Lower leg skin (tissue), 3 donors: ENCODE measurements around the gene DMRTB1.

Source experiments
- POLR2A ChIP-seq, 2 donors: fragments of 450-650 bp; IDR thresholded peaks; one replicate each; pipeline ENCODE4 v1.6.1; 2016 to 2017; ENCODE audit warnings: antibody characterized with exemption in 2 of 2, mild to moderate bottlenecking in 1 of 2, moderate library complexity in 1 of 2
- TF ChIP-seq, protein P1 (sequence below), 3 donors: fragments of 450-650 bp; IDR thresholded peaks; one replicate each; pipeline ENCODE4 v1.5.1; 2016; ENCODE audit warnings: antibody characterized with exemption in 3 of 3, mild to moderate bottlenecking in 3 of 3, moderate library complexity in 2 of 3

GRCh38 chr1:53490351-53490750 is 31.2 kb downstream of the DMRTB1 start:
- TF ChIP-seq, protein P1, sequence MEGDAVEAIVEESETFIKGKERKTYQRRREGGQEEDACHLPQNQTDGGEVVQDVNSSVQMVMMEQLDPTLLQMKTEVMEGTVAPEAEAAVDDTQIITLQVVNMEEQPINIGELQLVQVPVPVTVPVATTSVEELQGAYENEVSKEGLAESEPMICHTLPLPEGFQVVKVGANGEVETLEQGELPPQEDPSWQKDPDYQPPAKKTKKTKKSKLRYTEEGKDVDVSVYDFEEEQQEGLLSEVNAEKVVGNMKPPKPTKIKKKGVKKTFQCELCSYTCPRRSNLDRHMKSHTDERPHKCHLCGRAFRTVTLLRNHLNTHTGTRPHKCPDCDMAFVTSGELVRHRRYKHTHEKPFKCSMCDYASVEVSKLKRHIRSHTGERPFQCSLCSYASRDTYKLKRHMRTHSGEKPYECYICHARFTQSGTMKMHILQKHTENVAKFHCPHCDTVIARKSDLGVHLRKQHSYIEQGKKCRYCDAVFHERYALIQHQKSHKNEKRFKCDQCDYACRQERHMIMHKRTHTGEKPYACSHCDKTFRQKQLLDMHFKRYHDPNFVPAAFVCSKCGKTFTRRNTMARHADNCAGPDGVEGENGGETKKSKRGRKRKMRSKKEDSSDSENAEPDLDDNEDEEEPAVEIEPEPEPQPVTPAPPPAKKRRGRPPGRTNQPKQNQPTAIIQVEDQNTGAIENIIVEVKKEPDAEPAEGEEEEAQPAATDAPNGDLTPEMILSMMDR (IDR thresholded peaks at IDR 0.05) = no peak
- TF ChIP-seq POLR2A (IDR thresholded peaks at IDR 0.05) = no peak
